ENCODE measurements around the gene ATP8A2.

Gene ATP8A2

GRCh38 chr13:25489238-25489637, 117.5 kb downstream of the ATP8A2 start:
- Histone ChIP-seq H3K36me3 (no peaks in the 10 kb centered on the region), H3K9me3 (no peaks in the 10 kb centered on the region), H3K4me1 (no peaks in the 10 kb centered on the region), H3K27ac (no peak overlapping the region), H3K27me3 (no peaks in the 10 kb centered on the region), H3K4me3 (no peak overlapping the region)
- intact Hi-C loops (cut with DNase I; ENCODE audit: low total_unique reads), result no loop called here
- no peak for DNase-seq
- TF ChIP-seq CTCF (IDR thresholded peaks at IDR 0.05), result no peak

- intact Hi-C loops (cut with DNase I; ENCODE audit: low total_unique reads), result no loop called here
- Histone ChIP-seq H3K27me3 (no peaks in the 10 kb centered on the region), H3K4me1 (no peaks in the 10 kb centered on the region), H3K4me3 (no peak overlapping the region), H3K9me3 (no peaks in the 10 kb centered on the region), H3K27ac (no peak overlapping the region), H3K36me3 (no peaks in the 10 kb centered on the region)
- no peak for TF ChIP-seq CTCF (IDR thresholded peaks at IDR 0.05)
- DNase-seq, result no peak
Observed at GRCh38 chr13:25490236-25490635, 118.5 kb downstream of the ATP8A2 start.

DNA sequence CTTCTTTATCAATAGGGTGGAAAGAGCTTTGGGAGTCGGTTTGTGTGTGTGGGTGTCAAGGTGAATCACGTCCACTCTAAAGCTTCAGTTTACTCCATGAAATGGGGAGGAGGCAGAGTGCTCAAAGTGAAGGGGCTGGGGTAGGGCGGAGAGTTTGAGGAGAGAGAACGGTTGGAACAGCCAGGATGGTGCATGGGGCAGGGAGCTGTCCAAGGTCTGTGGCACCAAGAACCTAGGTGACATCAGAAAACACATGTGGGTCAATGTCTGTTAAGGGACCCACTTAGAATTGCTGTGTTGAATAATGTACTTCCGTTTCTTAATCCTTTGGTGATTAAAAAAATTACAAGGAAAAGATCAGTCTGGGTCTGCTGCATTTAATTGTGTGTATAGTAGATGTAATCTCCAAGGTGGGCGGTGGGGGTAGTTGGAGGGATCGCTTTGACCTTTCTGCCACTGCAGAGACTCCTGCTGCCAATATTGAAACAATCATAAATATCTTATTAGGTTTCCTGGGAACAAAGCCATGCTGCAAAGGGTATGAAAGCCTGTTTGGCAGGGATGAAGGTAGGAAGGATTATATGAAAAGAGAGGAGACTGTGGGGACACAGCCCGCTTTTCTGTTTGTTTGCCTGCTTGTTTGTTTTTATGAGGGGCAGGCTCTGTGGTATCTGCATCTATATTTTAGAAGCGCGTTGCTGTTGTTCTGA, 122.3 kb downstream of the ATP8A2 start:
- Histone ChIP-seq H3K36me3 (no peaks in the 10 kb centered on the region), H3K27me3 (no peaks in the 10 kb centered on the region), H3K4me3 (no peak overlapping the region), H3K4me1 (no peaks in the 10 kb centered on the region), H3K9me3 (no peaks in the 10 kb centered on the region), H3K27ac (no peak overlapping the region)
- TF ChIP-seq CTCF (IDR thresholded peaks at IDR 0.05), result no peak
- intact Hi-C loops (cut with DNase I; ENCODE audit: low total_unique reads), result no loop called here
- no peak for DNase-seq

GRCh38 chr13:25494698-25495411, 123.1 kb downstream of the ATP8A2 start:
- Histone ChIP-seq H3K4me3 (no peak overlapping the region), H3K27ac (no peak overlapping the region), H3K27me3 (no peaks in the 10 kb centered on the region), H3K36me3 (no peaks in the 10 kb centered on the region), H3K9me3 (no peaks in the 10 kb centered on the region), H3K4me1 (no peaks in the 10 kb centered on the region)
- TF ChIP-seq CTCF (IDR thresholded peaks at IDR 0.05), result no peak
- intact Hi-C loops (cut with DNase I; ENCODE audit: low total_unique reads), result no loop called here
- DNase-seq, result no peak

DNA sequence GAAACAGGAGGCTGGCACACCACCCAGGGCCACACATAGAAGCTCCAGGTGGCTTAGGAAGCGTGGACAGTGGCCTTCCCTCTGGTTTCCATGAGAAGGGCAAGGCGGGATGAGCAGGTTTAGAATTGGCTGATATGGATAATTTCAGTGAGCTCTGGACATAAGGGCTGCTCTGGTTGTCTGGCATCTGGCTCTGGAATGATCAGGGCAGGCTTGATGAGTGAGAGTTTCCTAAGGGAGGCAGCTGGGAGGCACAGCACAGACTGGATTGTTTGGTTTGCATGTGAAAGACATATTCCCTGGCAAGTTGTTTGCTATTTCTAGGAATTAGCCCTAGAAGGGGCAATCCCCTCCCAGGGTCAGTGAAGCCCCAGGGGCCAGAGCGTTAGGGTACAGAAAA, 129.5 kb downstream of the ATP8A2 start:
- Histone ChIP-seq H3K36me3 (no peaks in the 10 kb centered on the region), H3K9me3 (no peaks in the 10 kb centered on the region), H3K27ac (no peak overlapping the region), H3K27me3 (no peaks in the 10 kb centered on the region), H3K4me3 (no peak overlapping the region), H3K4me1 (no peaks in the 10 kb centered on the region)
- no peak for TF ChIP-seq CTCF (IDR thresholded peaks at IDR 0.05)
- intact Hi-C loops (cut with DNase I; ENCODE audit: low total_unique reads), result no loop called here
- DNase-seq, result no peak

Measured in tibial artery (tissue), 4 donors.